Cardiac fibroblast (primary cell): ENCODE measurements around the gene WDR75.

Experiments used
- DNase-seq, 2 donors: peaks; one replicate each; pipeline versions ENCODE4 v3.0.0 to v3.0.0-alpha.2; 2010; ENCODE audit warnings: low read depth in 2 of 2
- H3K4me3 ChIP-seq, 2 donors: replicated peaks in 1 of 2; 1 replicate in 1 of 2; 2 replicates in 1 of 2; pipeline ENCODE4 v1.5.1; 2011; ENCODE audit warnings: low read depth in 2 of 2, low read length in 2 of 2, mild to moderate bottlenecking in 2 of 2, moderate library complexity in 1 of 2
- TF ChIP-seq, protein P1 (sequence below): IDR thresholded peaks from one replicate; pipeline ENCODE4 v1.5.1; 2011; ENCODE audit warnings: low read depth, mild to moderate bottlenecking, low read length, inconsistent platforms

WDR75 gene

GRCh38 chr2:189440947-189441708 lies at the start of gene WDR75:
TSS of gene WDR75 (plus strand) at chr2:189441474. CDS start at chr2:189441493, 19 bp downstream.
- TF ChIP-seq, protein P1, sequence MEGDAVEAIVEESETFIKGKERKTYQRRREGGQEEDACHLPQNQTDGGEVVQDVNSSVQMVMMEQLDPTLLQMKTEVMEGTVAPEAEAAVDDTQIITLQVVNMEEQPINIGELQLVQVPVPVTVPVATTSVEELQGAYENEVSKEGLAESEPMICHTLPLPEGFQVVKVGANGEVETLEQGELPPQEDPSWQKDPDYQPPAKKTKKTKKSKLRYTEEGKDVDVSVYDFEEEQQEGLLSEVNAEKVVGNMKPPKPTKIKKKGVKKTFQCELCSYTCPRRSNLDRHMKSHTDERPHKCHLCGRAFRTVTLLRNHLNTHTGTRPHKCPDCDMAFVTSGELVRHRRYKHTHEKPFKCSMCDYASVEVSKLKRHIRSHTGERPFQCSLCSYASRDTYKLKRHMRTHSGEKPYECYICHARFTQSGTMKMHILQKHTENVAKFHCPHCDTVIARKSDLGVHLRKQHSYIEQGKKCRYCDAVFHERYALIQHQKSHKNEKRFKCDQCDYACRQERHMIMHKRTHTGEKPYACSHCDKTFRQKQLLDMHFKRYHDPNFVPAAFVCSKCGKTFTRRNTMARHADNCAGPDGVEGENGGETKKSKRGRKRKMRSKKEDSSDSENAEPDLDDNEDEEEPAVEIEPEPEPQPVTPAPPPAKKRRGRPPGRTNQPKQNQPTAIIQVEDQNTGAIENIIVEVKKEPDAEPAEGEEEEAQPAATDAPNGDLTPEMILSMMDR, result no peak
- DNase-seq, result peak; percentile 96 to 97
- peak within 1 kb of the TSS; percentile 78 to 81 for H3K4me3 ChIP-seq

DNA sequence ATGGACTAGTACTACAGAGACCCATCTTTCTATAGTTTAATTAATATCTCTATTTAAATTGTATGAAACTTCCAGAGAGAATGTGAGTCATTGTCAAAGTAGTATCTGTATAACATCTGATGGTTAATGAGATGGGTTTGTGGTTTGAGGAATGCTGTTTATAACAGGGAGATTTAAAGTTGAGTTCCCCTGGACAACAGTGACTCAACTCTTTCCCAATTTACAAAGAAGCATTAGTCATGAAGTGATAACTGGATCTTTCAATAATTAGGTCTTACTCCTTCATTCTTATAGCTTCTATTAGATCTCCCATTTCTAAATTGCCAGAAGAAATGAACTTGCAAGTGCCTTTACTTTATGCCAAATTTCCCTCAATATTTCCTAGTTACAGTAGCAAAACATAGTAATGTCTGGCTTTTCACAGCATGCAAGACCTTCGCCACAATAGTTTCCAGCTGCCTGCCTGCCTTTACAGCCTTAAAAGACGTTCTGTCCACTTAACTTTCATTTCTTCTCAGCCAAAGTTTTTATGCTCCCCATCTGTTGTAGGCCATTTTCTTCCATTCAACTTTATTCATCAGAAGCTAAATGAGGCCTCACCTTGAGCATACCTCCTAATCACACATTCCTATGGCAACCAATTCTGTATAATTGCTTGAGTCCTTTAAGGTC lies 47.7 kb upstream of the WDR75 start:
- peak; percentile 85 to 93 for DNase-seq
- no peak overlapping the region for H3K4me3 ChIP-seq
- TF ChIP-seq, protein P1, result no peak

- DNase-seq, result no peak
Observed at GRCh38 chr2:189394525-189394924, 46.7 kb upstream of the WDR75 start.

DNA sequence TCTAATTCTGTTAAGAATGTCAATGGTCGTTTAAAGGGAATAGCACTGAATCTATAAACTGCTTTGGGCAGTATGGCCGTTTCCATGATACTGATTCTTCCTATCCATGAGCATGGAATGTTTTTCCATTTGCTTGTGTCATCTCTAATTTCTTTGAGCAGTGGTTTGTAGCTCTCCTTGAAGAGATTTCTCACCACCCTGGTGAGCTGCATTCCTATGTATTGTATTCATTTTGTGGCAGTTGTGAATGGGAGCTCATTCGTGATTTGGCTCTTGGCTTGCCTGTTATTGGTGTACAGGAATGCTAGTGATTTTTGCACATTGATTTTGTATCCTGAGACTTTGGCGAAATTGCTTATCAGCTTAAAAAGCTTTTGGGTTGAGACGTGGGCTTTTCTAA lies 38.3 kb upstream of the WDR75 start:
- TF ChIP-seq, protein P1, result no peak
- peak in 1 of 2 donors; percentile 79 for DNase-seq
- H3K4me3 ChIP-seq, result no peak overlapping the region

More at GRCh38 chr2:189394525-189394924, 46.7 kb upstream of the WDR75 start:
- TF ChIP-seq, protein P1, result no peak
- H3K4me3 ChIP-seq, result no peak overlapping the region

- TF ChIP-seq, protein P1, result no peak
- DNase-seq, result peak in 1 of 2 donors; percentile 18
- H3K4me3 ChIP-seq, result no peak overlapping the region
Observed at GRCh38 chr2:189406586-189407233, 34.6 kb upstream of the WDR75 start.

DNA sequence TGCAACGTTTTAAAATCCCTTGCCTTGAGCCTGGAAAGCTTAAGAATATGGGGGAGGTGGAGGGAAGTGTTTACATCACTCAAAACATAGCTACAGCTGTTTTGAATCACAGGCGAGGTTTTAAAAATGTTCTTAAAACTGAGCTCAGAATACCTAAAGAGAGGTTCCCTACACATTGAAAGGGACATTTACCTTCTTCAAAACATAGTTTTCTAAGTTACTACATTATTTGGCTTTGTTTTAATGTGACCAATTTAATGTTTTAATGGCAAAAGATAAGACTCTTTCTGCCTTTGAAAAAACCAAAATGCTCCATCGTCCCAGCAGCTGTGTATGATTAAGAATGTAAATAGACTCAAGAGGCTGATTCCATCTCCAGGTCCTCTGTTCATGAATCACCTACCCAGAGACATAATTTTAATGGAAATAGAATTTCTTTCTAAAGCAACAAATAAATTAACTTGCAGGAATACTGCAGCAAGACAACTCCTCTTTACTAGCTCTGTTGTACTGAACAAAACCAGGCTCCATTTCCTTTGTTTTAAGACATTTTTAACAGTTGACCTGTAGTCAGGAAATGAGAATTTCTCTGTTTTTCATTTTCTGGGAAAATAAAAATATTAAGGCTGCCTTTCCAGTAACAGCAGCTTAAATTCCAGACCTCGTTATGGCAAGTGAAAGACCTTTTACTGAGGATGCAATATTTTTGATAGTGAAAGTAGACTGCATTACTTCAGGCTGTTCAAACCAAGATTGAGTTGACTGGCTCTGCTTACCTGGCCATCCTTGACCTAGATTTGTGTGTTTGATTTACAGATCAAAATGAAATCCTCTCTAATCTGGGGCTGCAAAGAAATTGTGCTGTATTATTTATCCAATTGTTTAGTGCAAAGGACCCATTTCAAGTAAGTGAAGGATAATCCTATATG lies 33.7 kb upstream of the WDR75 start:
- no peak overlapping the region for H3K4me3 ChIP-seq
- DNase-seq, result peak; percentile 76 to 90

More for the DNA sequence above, 33.7 kb upstream of the WDR75 start:
- TF ChIP-seq, protein P1, result no peak
